Lower lobe of right lung (tissue), 2 donors: ENCODE data around the gene SIGLEC7. TPM values are rescaled to one million over a fixed set of nuclear protein-coding genes. Genes with fewer than 3 reads are reported as not detected.
A peak's percentile ranks its signal among the peaks of the same experiment; 100 is the strongest.

Source experiments
- ATAC-seq, 2 donors: fragments of 200-7000 bp; cut with Tn5 transposase; one replicate each; pipeline ENCODE4 v1.9.1; 2020 to 2022; ENCODE audit warnings: mild to moderate bottlenecking in 2 of 2, moderate library complexity in 2 of 2
- DNase-seq: peaks from one replicate; pipeline ENCODE4 v3.0.0-alpha.2; 2020
- H3K27ac ChIP-seq: fragments of 200-600 bp; one replicate; pipeline ENCODE4 v1.8.0; 2022
- H3K27me3 ChIP-seq: fragments of 200-600 bp; one replicate; pipeline ENCODE4 v1.8.0; 2022; ENCODE audit warnings: low read depth
- H3K36me3 ChIP-seq: fragments of 200-600 bp; one replicate; pipeline ENCODE4 v1.8.0; 2022; ENCODE audit warnings: mild to moderate bottlenecking
- H3K4me1 ChIP-seq: fragments of 200-600 bp; one replicate; pipeline ENCODE4 v1.8.0; 2022
- H3K4me3 ChIP-seq: fragments of 200-600 bp; one replicate; pipeline ENCODE4 v1.8.0; 2022; ENCODE audit warnings: mild to moderate bottlenecking
- H3K9me3 ChIP-seq: fragments of 200-600 bp; one replicate; pipeline ENCODE4 v1.8.0; 2022
- intact Hi-C: fragments of 100-400 bp; cut with DNase I; formaldehyde crosslinking; loops from one replicate; pipeline ENCODE4 v1.11.0; 2022
- total RNA-seq: library from RNA; stranded (reverse); fragmentation: NEBNext Ultra II Directional; extraction: Animal tissue kit (Norgen Biotek cat#: 25700); gene quantifications from one replicate; pipeline ENCODE4 v1.2.1, GENCODE V29; 2021
- TF ChIP-seq, protein P1 (sequence below): fragments of 200-600 bp; IDR thresholded peaks from one replicate; pipeline ENCODE4 v1.8.0; 2022; ENCODE audit warnings: antibody characterized with exemption, mild to moderate bottlenecking
- donor health status: DM: no; HTN: yes; CAD: no; lungs with severe emphysema.

SIGLEC7 gene
- total RNA-seq, 1 donor from 2014 or later, result 10.0 TPM

DNA sequence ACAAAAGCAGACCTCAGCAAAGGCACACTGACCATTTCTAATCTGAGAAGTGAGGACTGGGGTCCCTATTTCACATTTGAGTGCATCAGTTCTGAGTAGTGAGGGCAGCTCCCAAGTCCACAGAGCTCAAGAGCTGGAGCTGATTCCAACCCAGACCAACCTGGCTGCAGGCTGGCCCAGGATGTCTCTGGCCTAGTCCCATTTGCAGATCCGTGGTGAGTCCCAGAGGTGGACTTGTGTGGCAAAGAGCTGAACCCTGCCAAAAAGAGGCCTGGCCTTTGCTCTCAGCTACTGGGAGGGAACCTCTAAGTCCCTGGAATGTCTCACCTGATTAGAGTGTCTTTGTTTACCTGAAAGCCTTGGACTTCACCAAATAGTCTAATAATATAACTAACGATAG is 14.6 kb downstream of the SIGLEC7 start:
- Histone ChIP-seq H3K4me3 (no peak overlapping the region), H3K36me3 (no peaks in the 10 kb centered on the region), H3K9me3 (no peaks in the 10 kb centered on the region), H3K4me1 (no peaks in the 10 kb centered on the region), H3K27me3 (peaks cover 5% of the 10 kb centered on the region), H3K27ac (no peak overlapping the region)
- ATAC-seq (peak in 1 of 2 donors; percentile 23), DNase-seq (no peak)
- intact Hi-C loops, result no loop called here
- TF ChIP-seq, protein P1, sequence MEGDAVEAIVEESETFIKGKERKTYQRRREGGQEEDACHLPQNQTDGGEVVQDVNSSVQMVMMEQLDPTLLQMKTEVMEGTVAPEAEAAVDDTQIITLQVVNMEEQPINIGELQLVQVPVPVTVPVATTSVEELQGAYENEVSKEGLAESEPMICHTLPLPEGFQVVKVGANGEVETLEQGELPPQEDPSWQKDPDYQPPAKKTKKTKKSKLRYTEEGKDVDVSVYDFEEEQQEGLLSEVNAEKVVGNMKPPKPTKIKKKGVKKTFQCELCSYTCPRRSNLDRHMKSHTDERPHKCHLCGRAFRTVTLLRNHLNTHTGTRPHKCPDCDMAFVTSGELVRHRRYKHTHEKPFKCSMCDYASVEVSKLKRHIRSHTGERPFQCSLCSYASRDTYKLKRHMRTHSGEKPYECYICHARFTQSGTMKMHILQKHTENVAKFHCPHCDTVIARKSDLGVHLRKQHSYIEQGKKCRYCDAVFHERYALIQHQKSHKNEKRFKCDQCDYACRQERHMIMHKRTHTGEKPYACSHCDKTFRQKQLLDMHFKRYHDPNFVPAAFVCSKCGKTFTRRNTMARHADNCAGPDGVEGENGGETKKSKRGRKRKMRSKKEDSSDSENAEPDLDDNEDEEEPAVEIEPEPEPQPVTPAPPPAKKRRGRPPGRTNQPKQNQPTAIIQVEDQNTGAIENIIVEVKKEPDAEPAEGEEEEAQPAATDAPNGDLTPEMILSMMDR, result no peak

DNA sequence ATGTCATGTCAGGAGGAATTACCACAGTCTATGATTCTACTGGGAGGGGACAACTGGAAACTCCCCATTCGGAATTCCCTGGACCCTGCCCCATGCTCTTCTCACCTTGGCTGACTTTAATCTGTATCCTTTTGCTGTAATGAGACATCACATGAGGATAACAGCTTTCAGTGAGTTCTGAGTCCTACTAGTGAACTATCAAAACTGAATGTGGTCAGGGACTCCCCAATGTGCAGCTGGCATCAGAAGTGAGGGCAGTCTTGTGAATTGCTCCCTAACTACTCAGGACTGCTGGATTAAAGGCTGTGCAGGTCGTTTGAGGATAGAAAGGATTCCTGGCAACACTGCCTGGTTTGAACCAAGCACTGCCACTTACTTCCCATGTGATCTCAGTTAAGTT is 15.2 kb downstream of the SIGLEC7 start:
- intact Hi-C loops, result no loop called here
- Histone ChIP-seq H3K36me3 (no peaks in the 10 kb centered on the region), H3K9me3 (no peaks in the 10 kb centered on the region), H3K4me1 (no peaks in the 10 kb centered on the region), H3K4me3 (no peak overlapping the region), H3K27ac (no peak overlapping the region), H3K27me3 (peaks cover 5% of the 10 kb centered on the region)
- DNase-seq (no peak), ATAC-seq (peak in 1 of 2 donors; percentile 56)
- TF ChIP-seq, protein P1, result no peak

DNA sequence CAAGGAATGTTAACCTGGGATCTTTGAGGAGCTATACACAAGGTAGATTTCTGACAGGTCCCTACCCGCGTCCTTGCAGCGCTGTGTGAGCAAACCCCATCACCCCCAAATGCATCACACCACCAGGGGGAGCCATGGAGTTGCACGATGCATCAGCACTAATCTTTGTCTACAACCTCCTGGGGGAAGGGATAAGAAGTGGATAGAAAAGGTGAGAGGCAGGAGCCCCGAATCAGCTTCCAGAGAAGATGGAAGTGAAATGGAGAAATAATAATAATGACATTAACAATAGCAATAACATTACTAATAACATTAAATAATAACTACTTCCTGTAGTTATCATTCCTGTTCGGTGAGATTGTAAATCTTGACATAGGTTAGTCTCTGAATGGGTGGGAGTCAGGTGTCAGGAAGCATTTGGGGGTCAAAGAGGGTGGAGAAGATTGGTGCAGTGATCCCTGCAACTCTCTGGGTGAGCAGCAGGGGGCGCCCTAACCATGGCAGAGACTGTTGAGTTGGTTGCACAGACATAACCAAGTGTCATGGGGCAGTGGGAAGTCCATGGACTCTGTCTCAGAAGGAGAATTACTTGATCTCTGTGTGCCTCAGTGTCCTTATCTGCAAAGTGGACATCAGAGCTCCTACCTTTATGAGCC is 16.5 kb downstream of the SIGLEC7 start:
- no peak overlapping the region for H3K27ac ChIP-seq
- intact Hi-C loops, result no loop called here
- ATAC-seq (peak; percentile 79 to 84), DNase-seq (peak; percentile 76)
- no peaks in the 10 kb centered on the region for H3K4me1 ChIP-seq
- H3K9me3 ChIP-seq, result no peaks in the 10 kb centered on the region
- H3K4me3 ChIP-seq, result no peak overlapping the region
- TF ChIP-seq, protein P1, result peak; percentile 67
- no peaks in the 10 kb centered on the region for H3K27me3 ChIP-seq
- no peaks in the 10 kb centered on the region for H3K36me3 ChIP-seq

DNA sequence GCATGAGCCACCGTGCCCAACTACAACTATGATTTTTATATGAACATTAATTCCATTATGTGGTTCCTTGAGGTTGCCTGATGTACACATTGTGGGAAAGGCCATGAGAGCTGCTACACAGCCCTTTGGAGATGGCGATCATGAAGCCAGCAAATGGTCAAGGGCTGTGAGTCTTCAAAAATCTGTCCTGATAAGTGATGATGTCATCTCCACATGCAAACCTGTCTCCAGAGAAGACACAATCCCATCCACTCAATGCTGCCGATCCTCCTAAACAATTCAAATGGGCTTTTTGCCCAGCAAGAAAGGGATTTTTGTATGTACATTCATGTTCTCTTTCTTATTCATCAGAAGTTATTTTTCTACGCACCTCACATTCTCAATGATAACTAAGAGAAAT is 17.6 kb downstream of the SIGLEC7 start:
- intact Hi-C loops, result no loop called here
- ATAC-seq (no peak), DNase-seq (no peak)
- H3K4me1 ChIP-seq, result no peaks in the 10 kb centered on the region
- no peak overlapping the region for H3K27ac ChIP-seq
- H3K36me3 ChIP-seq, result no peaks in the 10 kb centered on the region
- H3K27me3 ChIP-seq, result no peaks in the 10 kb centered on the region
- no peak overlapping the region for H3K4me3 ChIP-seq
- no peaks in the 10 kb centered on the region for H3K9me3 ChIP-seq
- TF ChIP-seq, protein P1, result no peak

DNA sequence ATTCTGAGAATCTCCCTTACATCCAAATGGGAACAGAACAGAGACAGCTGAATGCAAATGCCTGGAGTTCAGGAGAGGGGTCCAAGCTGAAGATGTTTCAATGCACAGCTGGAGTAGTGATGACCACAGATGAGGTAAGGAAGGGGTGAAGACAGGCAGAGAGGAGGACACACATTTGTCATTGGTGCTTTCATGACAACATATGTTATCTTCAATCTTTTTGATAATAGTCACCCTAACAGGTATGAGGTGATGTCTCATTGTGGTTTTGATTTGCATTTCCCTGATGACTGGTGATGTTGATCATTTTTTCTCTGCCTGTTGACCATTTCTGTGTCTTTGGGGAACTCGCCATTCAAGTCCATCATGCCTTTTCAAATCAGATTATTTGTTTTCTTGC is 19.2 kb downstream of the SIGLEC7 start:
- no peak for ATAC-seq
- Histone ChIP-seq H3K9me3 (no peaks in the 10 kb centered on the region), H3K4me3 (no peak overlapping the region), H3K27ac (no peak overlapping the region), H3K4me1 (no peaks in the 10 kb centered on the region), H3K27me3 (no peaks in the 10 kb centered on the region), H3K36me3 (no peaks in the 10 kb centered on the region)
- DNase-seq, result no peak
- intact Hi-C loops, result no loop called here
- TF ChIP-seq, protein P1, result no peak
